Measurements from ENCODE around the gene GVQW3.

- no peak for TF ChIP-seq CTCF (IDR thresholded peaks at IDR 0.05)
- no peak for TF ChIP-seq EZH2 (IDR thresholded peaks at IDR 0.05; ENCODE audit: borderline replicate concordance, insufficient read depth, low read depth, low read length, poor library complexity, severe bottlenecking)
Measured at GRCh38 chr11:76347466-76347865, 33.7 kb upstream of the GVQW3 start.

Data from B cell (primary cell).